Stimulated activated CD8-positive, alpha-beta memory T cell treated with anti-CD3 and anti-CD28 coated beads, Interleukin-15, amount 100 ng/mL, for 1 hour (primary cell): ENCODE results near the gene GDF7.

Experiments
- DNase-seq: peaks from one replicate; pipeline ENCODE4 v3.0.0-alpha.2; 2020; ENCODE audit warnings: low read depth

The GDF7 gene

GRCh38 chr2:20666304-20667150 is at the start of gene GDF7:
TSS of gene GDF7 (plus strand) at chr2:20667144. CDS start at chr2:20667240, 96 bp downstream.
- no peak for DNase-seq

GRCh38 chr2:20617892-20618467 is 49.0 kb upstream of the GDF7 start:
- no peak for DNase-seq

- no peak for DNase-seq
Measured at GRCh38 chr2:20618468-20618885, 48.5 kb upstream of the GDF7 start.

- no peak for DNase-seq
Measured at GRCh38 chr2:20618886-20619521, 47.9 kb upstream of the GDF7 start.

GRCh38 chr2:20619624-20620024 is 47.3 kb upstream of the GDF7 start:
- no peak for DNase-seq

- no peak for DNase-seq
Measured at GRCh38 chr2:20620271-20620681, 46.7 kb upstream of the GDF7 start.

GRCh38 chr2:20620696-20621365 is 46.1 kb upstream of the GDF7 start:
- no peak for DNase-seq

GRCh38 chr2:20621366-20622295 is 45.3 kb upstream of the GDF7 start:
- no peak for DNase-seq

GRCh38 chr2:20622296-20622686 is 44.7 kb upstream of the GDF7 start:
- no peak for DNase-seq

GRCh38 chr2:20622731-20623130 is 44.2 kb upstream of the GDF7 start:
- no peak for DNase-seq

- no peak for DNase-seq
Measured at GRCh38 chr2:20623241-20623640, 43.7 kb upstream of the GDF7 start.

GRCh38 chr2:20623741-20624155 is 43.2 kb upstream of the GDF7 start:
- DNase-seq, result no peak

- no peak for DNase-seq
Measured at GRCh38 chr2:20624156-20624883, 42.6 kb upstream of the GDF7 start.

GRCh38 chr2:20624884-20625485 is 42.0 kb upstream of the GDF7 start:
- no peak for DNase-seq

GRCh38 chr2:20625491-20626391 is 41.2 kb upstream of the GDF7 start:
- DNase-seq, result no peak

- no peak for DNase-seq
Measured at GRCh38 chr2:20626392-20626697, 40.6 kb upstream of the GDF7 start.

- DNase-seq, result no peak
Measured at GRCh38 chr2:20626698-20627513, 40.0 kb upstream of the GDF7 start.

GRCh38 chr2:20627712-20628380 is 39.1 kb upstream of the GDF7 start:
- DNase-seq, result no peak
